Kidney tubule cell (primary cell): ENCODE results near the gene MUCL1.

ENCODE experiments used
- DNase-seq: peaks from one replicate; pipeline ENCODE4 v3.0.0-alpha.2; 2018; ENCODE audit warnings: low spot score

MUCL1 gene

DNA sequence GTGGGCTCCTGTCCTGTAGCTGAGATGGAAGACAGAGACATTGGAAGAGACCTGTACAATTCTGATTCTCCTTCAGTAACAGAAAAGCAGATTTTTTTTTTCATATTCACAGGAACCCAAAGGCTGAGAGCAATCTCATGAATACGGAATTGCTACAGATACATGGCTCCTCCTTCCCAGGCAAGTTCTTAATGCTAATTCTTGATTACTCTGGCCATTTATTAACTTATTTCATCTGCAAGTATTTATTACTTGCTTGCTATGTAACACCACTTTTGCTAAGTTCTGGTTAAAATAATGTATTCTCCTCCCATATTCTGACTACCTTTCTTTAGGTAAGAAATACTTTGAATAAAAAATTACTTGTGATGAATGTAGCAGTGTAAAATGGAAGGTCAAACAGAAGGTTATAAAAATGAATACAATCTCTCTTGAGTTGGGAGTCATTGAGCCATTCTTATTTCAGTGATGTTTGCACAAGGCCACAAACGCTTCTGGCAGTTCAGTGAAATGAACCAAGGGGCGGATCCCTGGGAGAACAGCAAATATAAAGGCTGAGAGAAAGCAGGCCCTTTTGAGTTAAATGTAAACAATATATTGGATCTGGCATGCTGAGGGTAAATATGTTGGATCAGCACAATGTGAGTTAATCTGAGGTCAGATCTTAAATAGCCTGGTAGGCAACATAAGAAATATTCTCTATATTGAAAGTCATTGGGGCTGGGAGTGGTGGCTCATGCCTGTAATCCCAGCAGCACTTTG is 37.6 kb downstream of the MUCL1 start:
- peak; percentile 5 for DNase-seq
